DND-41 (cell line): Measurements from ENCODE around the gene CTRB2.

Experiments
- ATAC-seq: fragments of 200-7000 bp; cut with Tn5 transposase; 3 replicates; pipeline ENCODE4 v1.9.1; 2021; ENCODE audit warnings: low read depth; ENCODE audit not compliant: insufficient read depth
- DNase-seq: peaks from one replicate; pipeline ENCODE4 v3.0.0-alpha.2; 2020
- H2AFZ ChIP-seq: 2 replicates; pipeline ENCODE4 v1.6.0; 2012; ENCODE audit warnings: low read depth, low read length
- H3K27ac ChIP-seq: 2 replicates; pipeline ENCODE4 v1.5.1; 2012; ENCODE audit warnings: low read length, inconsistent platforms
- H3K27me3 ChIP-seq: fragments of 200-600 bp; sonication (generic); 2 replicates; pipeline ENCODE4 v1.6.0; 2012; ENCODE audit warnings: low read length, mild to moderate bottlenecking, inconsistent platforms; ENCODE audit not compliant: insufficient read depth, poor library complexity
- H3K36me3 ChIP-seq: 2 replicates; pipeline ENCODE4 v1.5.1; 2012; ENCODE audit warnings: low read length, inconsistent platforms; ENCODE audit not compliant: insufficient read depth
- H3K4me1 ChIP-seq: 2 replicates; pipeline ENCODE4 v1.5.1; 2012; ENCODE audit warnings: mild to moderate bottlenecking, low read length; ENCODE audit not compliant: insufficient read depth
- H3K4me2 ChIP-seq: 2 replicates; pipeline ENCODE4 v1.6.0; 2012; ENCODE audit warnings: mild to moderate bottlenecking, moderate library complexity, low read length, inconsistent platforms; ENCODE audit not compliant: insufficient read depth
- H3K4me3 ChIP-seq, 2 experiments: fragments of 200-600 bp in 1 of 2; shearing (Covaris generic) in 1 of 2; 2 replicates each; pipeline ENCODE4 v1.5.1; 2012 to 2016; ENCODE audit warnings: inconsistent platforms in 2 of 2, low read length in 2 of 2, mild to moderate bottlenecking in 2 of 2, low read depth in 1 of 2, moderate library complexity in 1 of 2
- H3K79me2 ChIP-seq: 2 replicates; pipeline ENCODE4 v1.6.0; 2012; ENCODE audit warnings: low read length, inconsistent platforms; ENCODE audit not compliant: insufficient read depth
- H3K9ac ChIP-seq: 2 replicates; pipeline ENCODE4 v1.6.0; 2012; ENCODE audit warnings: low read depth, mild to moderate bottlenecking, inconsistent platforms, low read length, moderate library complexity
- H3K9me3 ChIP-seq: 2 replicates; pipeline ENCODE4 v1.5.1; 2012; ENCODE audit warnings: low read length, moderate library complexity, mild to moderate bottlenecking, inconsistent platforms; ENCODE audit not compliant: insufficient read depth, severe bottlenecking
- H4K20me1 ChIP-seq: 2 replicates; pipeline ENCODE4 v1.6.0; 2012; ENCODE audit warnings: low read length; ENCODE audit not compliant: insufficient read depth
- EZH2 ChIP-seq: IDR thresholded peaks from 3 replicates; pipeline ENCODE4 v1.6.1; 2012; ENCODE audit warnings: borderline replicate concordance, low read depth, mild to moderate bottlenecking, moderate library complexity, low read length, inconsistent platforms; ENCODE audit not compliant: severe bottlenecking
- TF ChIP-seq, protein P1 (sequence below): IDR thresholded peaks from 2 replicates; pipeline ENCODE4 v1.5.1; 2012; ENCODE audit warnings: borderline replicate concordance, low read length, moderate library complexity, mild to moderate bottlenecking; ENCODE audit not compliant: poor library complexity, severe bottlenecking; ENCODE audit errors: extremely low read depth

The CTRB2 gene

DNA sequence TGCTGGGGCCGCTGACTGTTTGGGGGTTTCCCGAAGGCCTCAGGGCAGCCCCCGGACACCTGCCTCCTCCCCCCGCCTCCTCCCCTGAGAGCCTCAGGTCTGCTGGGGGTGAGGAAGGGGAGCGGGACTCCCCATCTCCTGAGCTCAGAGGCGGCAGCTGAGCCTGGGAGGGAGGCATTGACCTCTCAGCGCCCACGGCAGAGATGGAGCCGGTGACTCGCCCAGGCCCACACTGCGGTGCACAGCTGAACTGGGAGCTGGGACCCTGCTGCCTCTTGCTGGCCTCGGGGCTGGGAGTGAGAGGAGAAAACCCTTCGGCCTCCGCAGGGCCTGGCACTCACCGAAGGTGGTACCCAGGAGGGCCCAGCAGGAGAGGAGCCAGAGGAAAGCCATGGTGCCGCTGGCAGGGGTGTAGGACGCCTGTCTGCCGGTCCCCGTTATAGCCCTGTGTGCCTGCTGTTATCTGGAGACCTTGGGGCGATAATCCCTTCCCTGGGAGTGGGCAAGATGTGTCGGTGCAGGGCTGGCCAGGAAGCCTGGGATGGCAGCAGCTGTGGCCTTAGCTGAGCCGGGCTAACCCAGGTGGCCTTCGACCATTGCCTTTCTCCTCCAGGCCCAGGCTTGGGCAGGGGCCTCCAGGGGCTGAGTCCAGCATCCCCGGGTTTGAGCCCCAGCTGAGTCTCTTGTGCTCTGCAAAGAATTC, at the start of gene CTRB2:
CTRB2 (minus strand) TSS at position 413 of the 703 bp plus-strand sequence; CDS start at position 393, 20 bp downstream.
- no peak for TF ChIP-seq EZH2
- TF ChIP-seq, protein P1, sequence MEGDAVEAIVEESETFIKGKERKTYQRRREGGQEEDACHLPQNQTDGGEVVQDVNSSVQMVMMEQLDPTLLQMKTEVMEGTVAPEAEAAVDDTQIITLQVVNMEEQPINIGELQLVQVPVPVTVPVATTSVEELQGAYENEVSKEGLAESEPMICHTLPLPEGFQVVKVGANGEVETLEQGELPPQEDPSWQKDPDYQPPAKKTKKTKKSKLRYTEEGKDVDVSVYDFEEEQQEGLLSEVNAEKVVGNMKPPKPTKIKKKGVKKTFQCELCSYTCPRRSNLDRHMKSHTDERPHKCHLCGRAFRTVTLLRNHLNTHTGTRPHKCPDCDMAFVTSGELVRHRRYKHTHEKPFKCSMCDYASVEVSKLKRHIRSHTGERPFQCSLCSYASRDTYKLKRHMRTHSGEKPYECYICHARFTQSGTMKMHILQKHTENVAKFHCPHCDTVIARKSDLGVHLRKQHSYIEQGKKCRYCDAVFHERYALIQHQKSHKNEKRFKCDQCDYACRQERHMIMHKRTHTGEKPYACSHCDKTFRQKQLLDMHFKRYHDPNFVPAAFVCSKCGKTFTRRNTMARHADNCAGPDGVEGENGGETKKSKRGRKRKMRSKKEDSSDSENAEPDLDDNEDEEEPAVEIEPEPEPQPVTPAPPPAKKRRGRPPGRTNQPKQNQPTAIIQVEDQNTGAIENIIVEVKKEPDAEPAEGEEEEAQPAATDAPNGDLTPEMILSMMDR = no peak
- no peak for ATAC-seq

DNA sequence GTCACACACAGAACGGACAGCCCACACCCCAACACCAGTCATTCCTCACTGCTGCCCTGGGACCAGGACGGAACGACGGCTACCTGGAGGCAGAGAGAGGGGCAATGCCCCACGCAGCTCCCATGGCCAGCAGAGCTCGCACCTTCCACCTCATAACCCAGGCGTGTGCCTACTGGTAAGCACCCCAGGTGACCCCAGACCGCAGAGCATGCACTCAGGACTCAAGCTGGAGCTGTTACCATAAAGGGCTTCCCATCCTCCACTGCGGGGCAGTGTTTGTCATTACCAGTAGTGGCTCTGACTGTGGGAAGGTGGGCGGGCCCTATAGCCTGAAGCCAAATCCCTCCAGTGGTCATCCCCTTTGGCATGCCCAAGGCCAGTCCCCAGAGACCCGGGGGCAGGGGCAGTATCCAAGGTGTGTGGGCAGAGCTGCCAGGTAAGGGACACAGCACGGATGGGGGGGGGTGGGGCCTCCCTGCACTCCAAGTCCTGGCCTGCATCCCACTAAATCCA, 49.2 kb upstream of the CTRB2 start:
- Histone ChIP-seq H3K4me3 (no peak overlapping the region), H3K9me3 (no peaks in the 10 kb centered on the region), H3K9ac (no peak overlapping the region), H3K79me2 (no peaks in the 10 kb centered on the region), H4K20me1 (peaks cover 6% of the 10 kb centered on the region; the same call in 1 of the 2 replicates), H3K36me3 (no peaks in the 10 kb centered on the region), H3K27me3 (peaks cover 7% of the 10 kb centered on the region), H3K4me2 (no peak overlapping the region), H3K4me1 (no peaks in the 10 kb centered on the region), H3K27ac (no peak overlapping the region), H2AFZ (no peak overlapping the region)
- no peak for TF ChIP-seq EZH2
- DNase-seq (no peak), ATAC-seq (no peak)

More for the DNA sequence above, at the start of gene CTRB2:
- Histone ChIP-seq H3K9me3 (no peaks in the 10 kb centered on the region), H3K9ac (no peak within 1 kb of the TSS), H3K4me2 (no peak within 1 kb of the TSS), H2AFZ (no peak within 1 kb of the TSS), H4K20me1 (no peaks in the 10 kb centered on the region), H3K27me3 (no peaks in the 10 kb centered on the region), H3K36me3 (no peaks in the 10 kb centered on the region), H3K4me3 (no peak within 1 kb of the TSS), H3K79me2 (no peaks in the 10 kb centered on the region), H3K4me1 (no peaks in the 10 kb centered on the region), H3K27ac (no peak within 1 kb of the TSS)
- no peak for DNase-seq

DNA sequence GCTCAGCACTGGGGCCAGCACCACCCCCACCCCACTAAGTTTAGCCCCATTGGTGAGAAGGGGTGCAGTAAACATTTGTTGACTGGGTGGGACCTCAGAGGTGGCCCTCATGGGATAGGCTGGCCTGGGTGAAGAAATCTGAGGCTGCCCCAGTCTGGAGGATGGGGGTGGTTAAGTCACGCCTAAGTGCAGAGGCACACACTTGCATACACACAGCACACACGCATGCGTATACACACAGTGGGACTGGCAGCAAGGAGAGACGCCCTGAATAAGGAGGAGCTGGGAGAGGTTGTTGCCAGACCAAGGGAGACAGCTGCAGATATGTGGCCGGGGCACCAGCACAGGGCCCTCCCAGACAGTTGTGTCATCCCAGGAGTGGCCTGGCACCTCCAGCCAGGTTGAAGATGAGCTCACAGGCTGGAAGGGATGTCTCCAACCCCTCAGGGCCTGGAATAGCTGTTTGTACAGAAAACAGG, 47.4 kb upstream of the CTRB2 start:
- Histone ChIP-seq H3K4me1 (no peaks in the 10 kb centered on the region), H3K79me2 (no peaks in the 10 kb centered on the region), H3K36me3 (no peaks in the 10 kb centered on the region), H3K27ac (no peak overlapping the region), H3K27me3 (peaks cover 7% of the 10 kb centered on the region), H2AFZ (no peak overlapping the region), H4K20me1 (peaks cover 5% of the 10 kb centered on the region; the same call in 1 of the 2 replicates), H3K4me2 (no peak overlapping the region), H3K9ac (no peak overlapping the region), H3K9me3 (no peaks in the 10 kb centered on the region), H3K4me3 (no peak overlapping the region)
- ATAC-seq = no peak; the same call in 2 of the 3 replicates
- DNase-seq = no peak
- no peak for TF ChIP-seq EZH2

DNA sequence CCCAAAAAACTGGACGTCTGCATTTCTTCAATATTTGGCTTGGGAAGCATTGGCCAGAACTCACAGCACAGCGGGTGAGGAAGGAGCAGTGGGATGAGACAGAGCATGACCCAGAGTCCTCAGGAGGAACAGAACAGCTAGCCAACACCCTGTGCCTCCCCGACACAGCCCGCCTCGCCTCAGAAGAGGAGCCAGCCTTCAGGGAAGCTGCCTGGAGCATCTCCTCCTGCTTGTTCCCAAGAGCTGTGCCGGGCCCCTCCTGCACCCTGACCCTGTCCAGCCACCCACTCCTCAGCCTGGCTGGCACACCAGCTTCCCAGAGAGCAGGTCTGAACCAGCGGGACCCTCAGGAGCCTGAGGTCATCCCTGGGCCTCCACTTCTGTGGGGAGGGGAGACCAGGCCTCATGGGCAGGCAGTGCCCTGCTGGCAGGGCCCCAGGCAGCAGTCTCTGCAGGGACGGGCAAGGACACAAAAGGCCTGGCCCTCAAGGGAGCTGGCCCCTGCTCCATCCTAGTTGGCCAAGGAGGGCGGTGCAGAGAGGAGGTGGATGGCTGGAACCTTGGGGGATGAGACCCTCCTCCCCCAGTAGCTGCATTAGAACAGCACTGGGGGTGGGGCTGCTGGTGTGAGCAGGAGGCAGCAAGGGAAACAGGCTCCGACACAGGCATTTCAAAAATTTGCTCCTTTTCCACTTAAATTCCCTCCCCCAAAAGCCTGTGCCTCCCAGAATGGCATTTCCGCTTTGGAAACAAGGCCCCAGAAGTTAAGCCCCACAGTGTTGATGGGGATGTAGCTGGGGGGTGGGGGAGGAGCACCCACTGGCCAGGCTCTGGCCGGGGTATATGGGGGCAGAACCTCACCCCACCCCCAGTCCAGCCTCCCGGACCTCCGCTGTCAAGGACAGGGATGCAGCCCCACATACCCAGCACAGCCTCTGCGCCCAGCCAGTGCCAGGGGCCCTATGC, 46.3 kb upstream of the CTRB2 start:
- no peak overlapping the region for H3K4me2 ChIP-seq

More for the DNA sequence above, 46.3 kb upstream of the CTRB2 start:
- Histone ChIP-seq H3K27ac (no peak overlapping the region), H2AFZ (no peak overlapping the region), H3K4me1 (no peaks in the 10 kb centered on the region), H3K27me3 (peaks cover 7% of the 10 kb centered on the region), H3K9me3 (no peaks in the 10 kb centered on the region), H3K79me2 (no peaks in the 10 kb centered on the region), H3K36me3 (no peaks in the 10 kb centered on the region), H3K4me3 (no peak overlapping the region), H4K20me1 (peaks cover 5% of the 10 kb centered on the region; the same call in 1 of the 2 replicates), H3K9ac (no peak overlapping the region)
- DNase-seq (no peak), ATAC-seq (no peak)
- no peak for TF ChIP-seq EZH2
- TF ChIP-seq, protein P1 = no peak
